HepG2 (cell line): ENCODE data around the gene FLT3LG. TPM values are rescaled to one million over a fixed set of nuclear protein-coding genes. Genes with fewer than 3 reads are reported as not detected.

Experiments
- ATF5 ChIP-seq: sonication (generic); formaldehyde crosslinking; IDR thresholded peaks from 2 replicates; pipeline ENCODE4 v1.4.0; 2020; ENCODE audit warnings: mild to moderate bottlenecking, low read depth, missing genetic modification reagents
- GFI1 ChIP-seq: sonication (generic); formaldehyde crosslinking; IDR thresholded peaks from 2 replicates; pipeline ENCODE4 v1.5.0; 2020; ENCODE audit warnings: missing genetic modification reagents, mild to moderate bottlenecking, borderline replicate concordance
- MXD4 ChIP-seq: IDR thresholded peaks from 2 replicates; pipeline ENCODE4 v1.6.1; 2016; ENCODE audit warnings: mild to moderate bottlenecking, missing biosample characterization, missing genetic modification reagents
- SOX13 ChIP-seq, 3 experiments: fragments of 450-650 bp in 1 of 3; sonication (generic) in 1 of 3; formaldehyde crosslinking in 1 of 3; IDR thresholded peaks in 2 of 3; conservative IDR thresholded peaks in 1 of 3; 2 replicates each; pipeline versions ENCODE4 v1.5.0 to v1.6.1; 2016 to 2020; ENCODE audit warnings: antibody characterized with exemption in 1 of 3, mild to moderate bottlenecking in 1 of 3, missing compliant biosample characterization in 1 of 3, missing genetic modification reagents in 1 of 3, moderate library complexity in 1 of 3
- SOX6 ChIP-seq, 2 experiments: fragments of 450-650 bp in 1 of 2; sonication (generic) in 1 of 2; formaldehyde crosslinking in 1 of 2; IDR thresholded peaks; 2 replicates each; pipeline versions ENCODE4 v1.4.0 to v1.6.1; 2017 to 2020; ENCODE audit warnings: antibody characterized with exemption in 1 of 2, mild to moderate bottlenecking in 1 of 2, missing genetic modification reagents in 1 of 2
- ZFAT ChIP-seq: sonication (generic); formaldehyde crosslinking; conservative IDR thresholded peaks from 2 replicates; pipeline ENCODE4 v1.8.1; 2023; ENCODE audit warnings: missing genetic modification reagents, inconsistent platforms
- ZNF225 ChIP-seq: sonication (generic); formaldehyde crosslinking; IDR thresholded peaks from 2 replicates; pipeline ENCODE4 v1.4.0; 2020; ENCODE audit warnings: mild to moderate bottlenecking, missing genetic modification reagents
- ZNF232 ChIP-seq: sonication (generic); formaldehyde crosslinking; IDR thresholded peaks from 2 replicates; pipeline ENCODE4 v1.4.0; 2020; ENCODE audit warnings: missing genetic modification reagents, borderline replicate concordance
- ZNF547 ChIP-seq: sonication (generic); formaldehyde crosslinking; IDR thresholded peaks from 2 replicates; pipeline ENCODE4 v1.5.1; 2020; ENCODE audit warnings: mild to moderate bottlenecking, missing genetic modification reagents
- ZNF552 ChIP-seq: sonication (generic); formaldehyde crosslinking; IDR thresholded peaks from 2 replicates; pipeline ENCODE4 v1.9.0; 2022; ENCODE audit warnings: missing genetic modification reagents, mild to moderate bottlenecking, borderline replicate concordance
- ZNF615 ChIP-seq: sonication (generic); formaldehyde crosslinking; IDR thresholded peaks from 2 replicates; pipeline ENCODE4 v1.5.0; 2020; ENCODE audit warnings: mild to moderate bottlenecking, missing genetic modification reagents, borderline replicate concordance
- ZNF639 ChIP-seq: conservative IDR thresholded peaks from 2 replicates; pipeline ENCODE4 v1.6.1; 2018; ENCODE audit warnings: missing genetic modification reagents
- ZNF646 ChIP-seq: sonication (generic); formaldehyde crosslinking; IDR thresholded peaks from 2 replicates; pipeline ENCODE4 v1.9.0; 2021; ENCODE audit warnings: mild to moderate bottlenecking, missing genetic modification reagents
- ZNF691 ChIP-seq: sonication (generic); formaldehyde crosslinking; IDR thresholded peaks from 2 replicates; pipeline ENCODE4 v1.4.0; 2020; ENCODE audit warnings: missing genetic modification reagents, low read depth, mild to moderate bottlenecking, borderline replicate concordance
- ZNF740 ChIP-seq: sonication (generic); formaldehyde crosslinking; IDR thresholded peaks from 2 replicates; pipeline ENCODE4 v1.4.0; 2020; ENCODE audit warnings: missing genetic modification reagents
- ZNF841 ChIP-seq: sonication (generic); formaldehyde crosslinking; IDR thresholded peaks from 2 replicates; pipeline ENCODE4 v1.8.1; 2023; ENCODE audit warnings: missing genetic modification reagents, borderline replicate concordance
- ZNF879 ChIP-seq: sonication (generic); formaldehyde crosslinking; IDR thresholded peaks from 2 replicates; pipeline ENCODE4 v1.8.1; 2023; ENCODE audit warnings: missing genetic modification reagents
- polyA plus RNA-seq, 8 experiments: library from polyadenylated mRNA; depleted of rRNA in 3 of 8; stranded (reverse) in 7 of 8; unstranded in 1 of 8; fragments of >200 nt; fragmentation: Illumina TruSeq in 4 of 8; extraction: Trizol in 4 of 8; gene quantifications; 2 replicates each; pipeline versions ENCODE4 v1.2.1 to v1.2.3, GENCODE V29; 2011 to 2016; ENCODE audit warnings: low read depth in 4 of 8, missing spikeins in 1 of 8, mixed read lengths in 1 of 8; ENCODE audit not compliant: insufficient read depth in 1 of 8
- total RNA-seq, 5 experiments: library from RNA; depleted of rRNA; stranded (reverse); fragments of >200 nt; fragmentation: Illumina TruSeq; extraction: Trizol; gene quantifications; 2 replicates each; pipeline ENCODE4 v1.2.3, GENCODE V29; 2016; ENCODE audit warnings: low read depth in 1 of 5

The FLT3LG gene
- total and polyA plus RNA-seq, 2 of the 13 experiments (the other 11 are each of a cell fraction or from before 2014, with no cell fraction given), result 1.5 to 2.6 TPM

DNA sequence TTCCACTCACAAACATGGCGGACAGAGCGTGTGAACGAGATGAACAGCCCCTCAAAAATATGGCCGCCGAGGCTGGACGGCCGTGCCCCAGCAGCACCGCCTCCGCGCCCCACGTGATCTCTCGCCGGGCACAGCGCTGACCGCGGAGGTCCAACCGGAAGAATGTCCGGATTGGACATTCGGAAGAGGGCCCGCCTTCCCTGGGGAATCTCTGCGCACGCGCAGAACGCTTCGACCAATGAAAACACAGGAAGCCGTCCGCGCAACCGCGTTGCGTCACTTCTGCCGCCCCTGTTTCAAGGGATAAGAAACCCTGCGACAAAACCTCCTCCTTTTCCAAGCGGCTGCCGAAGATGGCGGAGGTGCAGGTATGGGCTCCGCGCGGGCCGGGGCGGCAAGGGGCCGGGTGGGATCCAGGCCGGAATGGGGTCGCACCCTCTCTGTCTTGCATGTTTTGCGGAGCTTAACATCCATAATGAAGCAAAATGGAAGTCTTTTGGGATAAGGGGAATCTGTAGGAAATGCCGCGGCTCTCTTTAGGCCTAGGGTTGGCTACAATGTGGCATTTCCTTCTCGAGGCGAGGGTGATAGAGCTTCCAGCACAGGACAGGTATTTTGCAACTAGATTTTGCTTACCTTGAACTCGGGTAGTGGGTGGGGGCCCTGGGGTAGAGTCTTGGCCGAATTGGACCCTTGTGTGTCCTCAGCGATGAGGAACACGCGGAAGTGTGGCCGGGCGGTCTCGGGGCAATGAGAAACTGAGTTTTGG is 13.4 kb downstream of the FLT3LG start, which contains the start of gene RPL13A (continued):
- TF ChIP-seq ZNF639 (CRISPR knock-in tag), result peak; percentile 65
- TF ChIP-seq ZNF547 (CRISPR knock-in tag), result peak; percentile 21; the same call in 1 of the 2 replicates
- no peak for TF ChIP-seq ZNF879
- TF ChIP-seq ZNF740 (CRISPR knock-in tag), result no peak
- no peak for TF ChIP-seq ZNF552 (CRISPR knock-in tag)
- TF ChIP-seq SOX13 (IDR thresholded peaks at IDR 0.05), result no peak
- peak in 1 of 2 experiments; percentile 23; a peak in 1 of 4 replicates for TF ChIP-seq SOX13 (CRISPR knock-in tag; conservative IDR thresholded peaks at IDR 0.05 in 1 of 2, IDR thresholded peaks at IDR 0.05 in 1 of 2)
- 0 out of 2 replicates have a peak, but pooled peaks have one; percentile 37 for TF ChIP-seq ZFAT
- no peak for TF ChIP-seq SOX6 (IDR thresholded peaks at IDR 0.05)
- peak; percentile 46; the same call in 1 of the 2 replicates for TF ChIP-seq SOX6 (CRISPR knock-in tag; IDR thresholded peaks at IDR 0.05)
- no peak for TF ChIP-seq ATF5 (CRISPR knock-in tag)
- TF ChIP-seq ZNF615 (CRISPR knock-in tag), result peak; percentile 77; the same call in 1 of the 2 replicates
- TF ChIP-seq ZNF691, result 0 out of 2 replicates have a peak, but pooled peaks have one; percentile 31
- TF ChIP-seq MXD4 (CRISPR knock-in tag), result peak; percentile 92; the same call in 1 of the 2 replicates
- TF ChIP-seq ZNF841 (CRISPR knock-in tag), result no peak
- no peak for TF ChIP-seq ZNF646 (CRISPR knock-in tag)
- TF ChIP-seq GFI1 (CRISPR knock-in tag), result peak; percentile 66
- peak; percentile 81; the same call in 1 of the 2 replicates for TF ChIP-seq ZNF232
- TF ChIP-seq ZNF225 (CRISPR knock-in tag), result peak; percentile 43; the same call in 1 of the 2 replicates
